Measurements from ENCODE around the gene GEMIN8. TPM values are rescaled to one million over a fixed set of nuclear protein-coding genes. Genes with fewer than 3 reads are reported as not detected.

GEMIN8 gene
- total RNA-seq, 4 donors from 2014 or later = 20.0 to 59.1 (median 31.7) TPM

- H3K27me3 ChIP-seq = no peaks in the 10 kb centered on the region
- no peak overlapping the region for H3K4me3 ChIP-seq
- H3K4me1 ChIP-seq = no peaks in the 10 kb centered on the region
- TF ChIP-seq CTCF (IDR thresholded peaks at IDR 0.05) (no peak), POLR2A (IDR thresholded peaks at IDR 0.05) (no peak)
- H3K9me3 ChIP-seq = no peaks in the 10 kb centered on the region
- no peak overlapping the region for H3K27ac ChIP-seq
- intact Hi-C loops (cut with DNase I; ENCODE audit: low total_unique reads) = no loop called here
- no peaks in the 10 kb centered on the region for H3K36me3 ChIP-seq
- DNase-seq = no peak
Measured at GRCh38 chrX:13983734-13984133, 46.0 kb downstream of the GEMIN8 start.

GRCh38 chrX:13968198-13968597, 61.5 kb downstream of the GEMIN8 start:
- TF ChIP-seq CTCF (IDR thresholded peaks at IDR 0.05) (no peak), POLR2A (IDR thresholded peaks at IDR 0.05) (no peak)
- no peaks in the 10 kb centered on the region for H3K36me3 ChIP-seq
- H3K9me3 ChIP-seq = no peaks in the 10 kb centered on the region
- intact Hi-C loops (cut with DNase I; ENCODE audit: low total_unique reads) = no loop called here
- H3K4me3 ChIP-seq = no peak overlapping the region
- H3K27ac ChIP-seq = no peak overlapping the region
- H3K27me3 ChIP-seq = no peaks in the 10 kb centered on the region
- no peaks in the 10 kb centered on the region for H3K4me1 ChIP-seq
- DNase-seq = no peak

- no peak overlapping the region for H3K4me3 ChIP-seq
- H3K36me3 ChIP-seq = no peaks in the 10 kb centered on the region
- no peaks in the 10 kb centered on the region for H3K4me1 ChIP-seq
- DNase-seq = no peak
- TF ChIP-seq POLR2A (IDR thresholded peaks at IDR 0.05) = no peak
- no peaks in the 10 kb centered on the region for H3K27me3 ChIP-seq
- intact Hi-C loops (cut with DNase I; ENCODE audit: low total_unique reads) = no loop called here
- no peak overlapping the region for H3K27ac ChIP-seq
- H3K9me3 ChIP-seq = no peaks in the 10 kb centered on the region
Measured at GRCh38 chrX:13967636-13968035, 62.1 kb downstream of the GEMIN8 start.

- no peak for DNase-seq
- Histone ChIP-seq H3K36me3 (no peaks in the 10 kb centered on the region), H3K4me3 (no peak overlapping the region), H3K4me1 (no peaks in the 10 kb centered on the region), H3K9me3 (no peaks in the 10 kb centered on the region), H3K27ac (no peak overlapping the region), H3K27me3 (no peaks in the 10 kb centered on the region)
- TF ChIP-seq CTCF (IDR thresholded peaks at IDR 0.05) (no peak), POLR2A (IDR thresholded peaks at IDR 0.05) (no peak)
- intact Hi-C loops (cut with DNase I; ENCODE audit: low total_unique reads) = no loop called here
Measured at GRCh38 chrX:13966793-13967125, 62.9 kb downstream of the GEMIN8 start.

GRCh38 chrX:13966071-13966792, 63.5 kb downstream of the GEMIN8 start:
- H3K27ac ChIP-seq = no peak overlapping the region
- H3K9me3 ChIP-seq = no peaks in the 10 kb centered on the region
- DNase-seq = no peak
- no peaks in the 10 kb centered on the region for H3K4me1 ChIP-seq
- H3K27me3 ChIP-seq = no peaks in the 10 kb centered on the region
- intact Hi-C loops (cut with DNase I; ENCODE audit: low total_unique reads) = no loop called here
- no peaks in the 10 kb centered on the region for H3K36me3 ChIP-seq
- TF ChIP-seq POLR2A (IDR thresholded peaks at IDR 0.05) = no peak
- no peak for TF ChIP-seq CTCF (IDR thresholded peaks at IDR 0.05)
- H3K4me3 ChIP-seq = no peak overlapping the region

GRCh38 chrX:13965531-13965930, 64.2 kb downstream of the GEMIN8 start:
- Histone ChIP-seq H3K27me3 (no peaks in the 10 kb centered on the region), H3K9me3 (no peaks in the 10 kb centered on the region), H3K4me1 (no peaks in the 10 kb centered on the region), H3K27ac (no peak overlapping the region), H3K4me3 (no peak overlapping the region), H3K36me3 (no peaks in the 10 kb centered on the region)
- intact Hi-C loops (cut with DNase I; ENCODE audit: low total_unique reads) = no loop called here
- no peak for DNase-seq
- no peak for TF ChIP-seq POLR2A (IDR thresholded peaks at IDR 0.05)
- no peak for TF ChIP-seq CTCF (IDR thresholded peaks at IDR 0.05)
